ENCODE data around the gene HCN4. TPM values are rescaled to one million over a fixed set of nuclear protein-coding genes. Genes with fewer than 3 reads are reported as not detected.

HCN4 gene
- total RNA-seq, 2 donors from 2014 or later = 0.78 to 2.0 TPM

- intact Hi-C loops (cut with DNase I) = no loop called here
- no peaks in the 10 kb centered on the region for H3K36me3 ChIP-seq (replicated peaks in 1 of 2; ENCODE audit: insufficient read depth in 1 of 2, low read depth in 2 of 2)
- H3K9me3 ChIP-seq = no peaks in the 10 kb centered on the region
- no peak for TF ChIP-seq POLR2A (IDR thresholded peaks at IDR 0.05)
- no peak for TF ChIP-seq CTCF (IDR thresholded peaks at IDR 0.05)
- 49 to 61% methylated on average over 8 of the region's 8 CpGs for WGBS, 2 donors
- H3K27ac ChIP-seq = no peak overlapping the region
- ATAC-seq (no peak), DNase-seq (no peak)
- H3K4me3 ChIP-seq = no peak overlapping the region
- H3K27me3 ChIP-seq = no peaks in the 10 kb centered on the region
- peaks cover 17% of the 10 kb centered on the region for H3K4me1 ChIP-seq
Observed at GRCh38 chr15:73386886-73387506, 18.2 kb upstream of the HCN4 start.

- TF ChIP-seq POLR2A (IDR thresholded peaks at IDR 0.05) (no peak), CTCF (IDR thresholded peaks at IDR 0.05) (no peak)
- peaks cover 17% of the 10 kb centered on the region for H3K4me1 ChIP-seq
- intact Hi-C loops (cut with DNase I) = no loop called here
- WGBS, 2 donors = 72 to 77% methylated on average over 5 of the region's 5 CpGs
- H3K4me3 ChIP-seq = no peak overlapping the region
- DNase-seq (no peak), ATAC-seq (no peak)
- H3K27me3 ChIP-seq = no peaks in the 10 kb centered on the region
- no peak overlapping the region for H3K27ac ChIP-seq
- no peaks in the 10 kb centered on the region for H3K9me3 ChIP-seq
- no peaks in the 10 kb centered on the region for H3K36me3 ChIP-seq (replicated peaks in 1 of 2; ENCODE audit: insufficient read depth in 1 of 2, low read depth in 2 of 2)
Observed at GRCh38 chr15:73386238-73386637, 17.5 kb upstream of the HCN4 start.

GRCh38 chr15:73385205-73385604, 16.4 kb upstream of the HCN4 start:
- no peaks in the 10 kb centered on the region for H3K27me3 ChIP-seq
- 71 to 72% methylated on average over 9 of the region's 9 CpGs for WGBS, 2 donors

GRCh38 chr15:73383310-73384189, 14.8 kb upstream of the HCN4 start:
- intact Hi-C loops (cut with DNase I) = no loop called here
- DNase-seq = no peak
- Histone ChIP-seq H3K36me3 (replicated peaks in 1 of 2; ENCODE audit: insufficient read depth in 1 of 2, low read depth in 2 of 2) (no peaks in the 10 kb centered on the region), H3K27me3 (no peaks in the 10 kb centered on the region), H3K4me3 (no peak overlapping the region), H3K27ac (no peak overlapping the region), H3K9me3 (no peaks in the 10 kb centered on the region), H3K4me1 (peaks cover 13% of the 10 kb centered on the region)
- TF ChIP-seq POLR2A (IDR thresholded peaks at IDR 0.05) = no peak
- no peak for TF ChIP-seq CTCF (IDR thresholded peaks at IDR 0.05)
- ATAC-seq = no peak
- 69 to 74% methylated on average over 9 of the region's 9 CpGs for WGBS, 2 donors

More at GRCh38 chr15:73385205-73385604, 16.4 kb upstream of the HCN4 start:
- DNase-seq = no peak
- no peak for ATAC-seq
- no peaks in the 10 kb centered on the region for H3K9me3 ChIP-seq
- H3K36me3 ChIP-seq (replicated peaks in 1 of 2; ENCODE audit: insufficient read depth in 1 of 2, low read depth in 2 of 2) = no peaks in the 10 kb centered on the region
- H3K27ac ChIP-seq = no peak overlapping the region
- H3K4me1 ChIP-seq = peaks cover 17% of the 10 kb centered on the region
- intact Hi-C loops (cut with DNase I) = no loop called here
- H3K4me3 ChIP-seq = no peak overlapping the region
- no peak for TF ChIP-seq POLR2A (IDR thresholded peaks at IDR 0.05)
- no peak for TF ChIP-seq CTCF (IDR thresholded peaks at IDR 0.05)
